Tibial nerve (tissue), 4 donors: Measurements from ENCODE around the gene C5orf63.

Source experiments
- EP300 ChIP-seq, 2 donors: sonication (generic); formaldehyde crosslinking; IDR thresholded peaks; one replicate each; pipeline ENCODE4 v1.6.1; 2017; ENCODE audit warnings: antibody characterized with exemption in 2 of 2, mild to moderate bottlenecking in 1 of 2
- TF ChIP-seq, protein P1 (sequence below), 5 experiments: fragments of 200-600 bp in 3 of 5; fragments of 450-650 bp in 2 of 5; sonication (generic) in 3 of 5; IDR thresholded peaks; one replicate each; pipeline ENCODE4 v1.5.1; 2016 to 2019; ENCODE audit warnings: antibody characterized with exemption in 5 of 5, mild to moderate bottlenecking in 3 of 5, moderate library complexity in 2 of 5

DNA sequence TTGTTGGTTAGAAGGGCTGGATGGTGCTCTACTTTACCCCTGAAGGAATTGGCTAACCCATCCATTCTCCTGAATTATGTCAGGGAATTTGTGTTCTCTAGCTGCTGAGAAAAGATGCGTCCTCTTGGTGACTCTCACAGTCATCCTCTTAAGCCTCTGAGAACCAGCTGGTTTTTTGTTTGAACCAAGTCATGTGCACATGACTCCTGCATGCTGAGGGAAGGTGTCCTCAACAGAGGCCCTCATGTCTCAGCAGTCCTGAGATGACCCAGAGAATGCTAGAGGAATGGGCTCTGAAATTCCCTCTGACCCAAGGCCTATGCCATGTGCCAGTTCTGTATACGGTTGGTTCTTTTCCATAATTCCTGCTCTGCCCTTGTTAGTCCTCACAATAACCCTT is 10.4 kb upstream of the C5orf63 start:
- TF ChIP-seq EP300 (IDR thresholded peaks at IDR 0.05), result no peak
- TF ChIP-seq, protein P1, sequence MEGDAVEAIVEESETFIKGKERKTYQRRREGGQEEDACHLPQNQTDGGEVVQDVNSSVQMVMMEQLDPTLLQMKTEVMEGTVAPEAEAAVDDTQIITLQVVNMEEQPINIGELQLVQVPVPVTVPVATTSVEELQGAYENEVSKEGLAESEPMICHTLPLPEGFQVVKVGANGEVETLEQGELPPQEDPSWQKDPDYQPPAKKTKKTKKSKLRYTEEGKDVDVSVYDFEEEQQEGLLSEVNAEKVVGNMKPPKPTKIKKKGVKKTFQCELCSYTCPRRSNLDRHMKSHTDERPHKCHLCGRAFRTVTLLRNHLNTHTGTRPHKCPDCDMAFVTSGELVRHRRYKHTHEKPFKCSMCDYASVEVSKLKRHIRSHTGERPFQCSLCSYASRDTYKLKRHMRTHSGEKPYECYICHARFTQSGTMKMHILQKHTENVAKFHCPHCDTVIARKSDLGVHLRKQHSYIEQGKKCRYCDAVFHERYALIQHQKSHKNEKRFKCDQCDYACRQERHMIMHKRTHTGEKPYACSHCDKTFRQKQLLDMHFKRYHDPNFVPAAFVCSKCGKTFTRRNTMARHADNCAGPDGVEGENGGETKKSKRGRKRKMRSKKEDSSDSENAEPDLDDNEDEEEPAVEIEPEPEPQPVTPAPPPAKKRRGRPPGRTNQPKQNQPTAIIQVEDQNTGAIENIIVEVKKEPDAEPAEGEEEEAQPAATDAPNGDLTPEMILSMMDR (IDR thresholded peaks at IDR 0.05), result no peak
